ENCODE measurements around the gene ROBO3. TPM values are rescaled to one million over a fixed set of nuclear protein-coding genes. Genes with fewer than 3 reads are reported as not detected.

The ROBO3 gene
- total RNA-seq: 9.0 and 11.2 TPM in 2 replicates

GRCh38 chr11:124865181-124865901 lies at the start of gene ROBO3:
TSS of gene ROBO3 (plus strand) at chr11:124865432. CDS start at chr11:124865578, 146 bp downstream.

GRCh38 chr11:124897674-124898262 lies 32.5 kb downstream of the ROBO3 start, which contains the start of gene ROBO4:
TSS of gene ROBO4 (minus strand) at chr11:124897865. CDS start at chr11:124897795, 70 bp downstream.

DNA sequence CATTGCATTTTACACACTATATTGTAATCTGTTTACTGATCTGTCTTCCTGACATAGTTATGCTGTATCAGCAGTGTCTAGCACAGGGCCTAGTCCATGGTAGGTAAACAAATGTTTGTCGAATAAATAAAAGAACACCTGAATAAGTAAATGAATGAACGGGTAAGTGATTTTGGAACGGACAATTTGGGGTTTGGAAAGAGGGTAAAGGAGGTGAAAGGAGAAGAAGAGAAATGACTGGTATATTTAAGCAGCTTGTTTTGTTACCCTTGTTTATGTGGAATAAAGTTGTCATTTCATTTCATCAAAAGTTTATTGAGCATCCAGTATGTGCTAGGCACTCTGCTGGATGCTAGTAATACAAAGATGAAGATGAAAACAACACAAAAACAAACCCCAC lies 53.7 kb downstream of the ROBO3 start, which contains the start of gene HEPN1:
Gene HEPN1 (plus strand): TSS at position 301 of the 400 bp plus-strand sequence.

Other genes starting within 250 kb of the ROBO3 start
- gene TBRG1, start 242.6 kb upstream of the ROBO3 start, total RNA-seq: 26.6 and 37.9 TPM in 2 replicates
- 6.9 and 12.7 TPM in 2 replicates for gene SIAE, start 191.7 kb upstream of the ROBO3 start, total RNA-seq
- 5.0 and 7.9 TPM in 2 replicates for gene SPA17, start 191.5 kb upstream of the ROBO3 start, total RNA-seq
- gene NRGN, start 125.5 kb upstream of the ROBO3 start, total RNA-seq: 2.3 TPM in 1 of 2 replicates, not detected in the other
- gene VSIG2, start 113.2 kb upstream of the ROBO3 start, total RNA-seq: not detected in 2 replicates
- gene ESAM, start 103.1 kb upstream of the ROBO3 start, total RNA-seq: 0.22 and 2.7 TPM in 2 replicates
- 5.9 and 25.6 TPM in 2 replicates for gene MSANTD2, start 65.0 kb upstream of the ROBO3 start, total RNA-seq
- 0.88 and 2.7 TPM in 2 replicates for gene ROBO4, start 32.4 kb downstream of the ROBO3 start, total RNA-seq
- not detected in 2 replicates for gene HEPN1, start 53.8 kb downstream of the ROBO3 start, total RNA-seq
- gene HEPACAM, start 70.6 kb downstream of the ROBO3 start, total RNA-seq: under 0.01 TPM in 1 of 2 replicates, not detected in the other
- gene CCDC15, start 88.8 kb downstream of the ROBO3 start, total RNA-seq: 0.66 and 7.9 TPM in 2 replicates
- 0.88 and 13.0 TPM in 2 replicates for gene SLC37A2, start 197.9 kb downstream of the ROBO3 start, total RNA-seq
- 22.8 and 33.2 TPM in 2 replicates for gene TMEM218, start 246.2 kb downstream of the ROBO3 start, total RNA-seq

All from placental pericyte (primary cell).